Right atrium auricular region (tissue), 2 donors: ENCODE measurements around the gene CCDC136. TPM values are rescaled to one million over a fixed set of nuclear protein-coding genes. Genes with fewer than 3 reads are reported as not detected.

Experiments used
- DNase-seq: peaks from one replicate; pipeline ENCODE4 v3.0.0-alpha.2; 2019; ENCODE audit warnings: low spot score
- H3K27ac ChIP-seq, 2 donors: fragments of 200-600 bp; sonication (generic); 1 replicate in 1 of 2; 2 replicates in 1 of 2; pipeline ENCODE4 v1.5.1; 2016 to 2019
- H3K27me3 ChIP-seq, 2 donors: fragments of 200-600 bp; sonication (generic); one replicate each; pipeline versions ENCODE4 v1.5.1 to v1.6.0; 2017 to 2019
- H3K36me3 ChIP-seq: fragments of 200-600 bp; sonication (generic); one replicate; pipeline ENCODE4 v1.5.1; 2016
- H3K4me1 ChIP-seq, 2 donors: fragments of 200-600 bp; sonication (generic); one replicate each; pipeline versions ENCODE4 v1.5.1 to v1.6.0; 2017 to 2019
- H3K4me3 ChIP-seq, 2 donors: fragments of 200-600 bp; sonication (generic); 1 replicate in 1 of 2; 2 replicates in 1 of 2; pipeline ENCODE4 v1.5.1; 2017 to 2019; ENCODE audit warnings: mild to moderate bottlenecking in 1 of 2, moderate library complexity in 1 of 2
- H3K9me3 ChIP-seq, 2 donors: fragments of 200-600 bp; sonication (generic); one replicate each; pipeline ENCODE4 v1.5.1; 2019
- CTCF ChIP-seq, 2 donors: fragments of 200-600 bp; sonication (generic); IDR thresholded peaks; one replicate each; pipeline ENCODE4 v1.5.1; 2019; ENCODE audit warnings: antibody characterized with exemption in 2 of 2
- total RNA-seq, 2 donors: library from RNA; depleted of rRNA; stranded (reverse); fragments of >200 nt; gene quantifications; one replicate each; pipeline ENCODE4 v1.1.0, GENCODE V29; 2016

The CCDC136 gene
- total RNA-seq, 2 donors from 2014 or later, result 2.6 to 8.5 TPM

DNA sequence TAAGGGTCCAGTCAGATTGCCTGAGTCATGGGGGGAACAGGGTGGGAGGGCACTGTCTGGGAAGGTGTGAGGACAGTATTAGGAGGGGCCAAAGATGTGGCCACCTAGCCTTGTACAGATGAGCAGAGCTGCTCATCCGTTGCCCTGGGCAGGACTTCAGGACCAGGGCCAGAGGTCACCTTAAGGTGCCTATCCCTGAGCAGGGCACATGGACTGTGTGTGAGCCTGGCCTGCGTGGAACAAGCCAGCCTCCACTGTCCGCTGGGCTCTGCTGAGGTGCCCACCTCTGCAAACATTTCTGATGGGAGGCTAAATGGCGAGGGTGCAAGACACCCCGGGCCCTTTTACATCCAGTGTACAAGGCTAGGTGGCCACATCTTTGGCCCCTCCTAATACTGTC is 12.8 kb upstream of the CCDC136 start:
- peaks cover 0 to 6% of the 10 kb centered on the region in 2 donors for H3K4me1 ChIP-seq
- no peak for DNase-seq
- peaks cover 0 to 8% of the 10 kb centered on the region in 2 donors for H3K9me3 ChIP-seq
- no peak for TF ChIP-seq CTCF (IDR thresholded peaks at IDR 0.05)
- H3K36me3 ChIP-seq, result no peaks in the 10 kb centered on the region
- H3K27ac ChIP-seq, result no peak overlapping the region
- H3K27me3 ChIP-seq, result no peaks in the 10 kb centered on the region
- H3K4me3 ChIP-seq, result no peak overlapping the region

GRCh38 chr7:128781126-128781525 is 10.6 kb upstream of the CCDC136 start:
- no peak overlapping the region for H3K4me3 ChIP-seq
- peaks cover 0 to 6% of the 10 kb centered on the region in 2 donors for H3K4me1 ChIP-seq
- TF ChIP-seq CTCF (IDR thresholded peaks at IDR 0.05), result no peak
- H3K36me3 ChIP-seq, result no peaks in the 10 kb centered on the region
- H3K27me3 ChIP-seq, result no peaks in the 10 kb centered on the region
- peak overlapping the region in 1 of 2 donors; percentile 5 for H3K27ac ChIP-seq
- DNase-seq, result no peak
- peaks cover 0 to 8% of the 10 kb centered on the region in 2 donors for H3K9me3 ChIP-seq

- no peak overlapping the region for H3K27ac ChIP-seq
- no peak for TF ChIP-seq CTCF (IDR thresholded peaks at IDR 0.05)
- DNase-seq, result no peak
Measured at GRCh38 chr7:128781851-128782250, 9.9 kb upstream of the CCDC136 start.

GRCh38 chr7:128783143-128783861 is 8.5 kb upstream of the CCDC136 start:
- no peak overlapping the region for H3K4me3 ChIP-seq
- no peak for TF ChIP-seq CTCF (IDR thresholded peaks at IDR 0.05)
- no peaks in the 10 kb centered on the region for H3K27me3 ChIP-seq
- no peaks in the 10 kb centered on the region for H3K9me3 ChIP-seq
- peak overlapping the region in 1 of 2 donors; percentile 23 for H3K27ac ChIP-seq
- no peak for DNase-seq
- H3K36me3 ChIP-seq, result no peaks in the 10 kb centered on the region
- peaks cover 0 to 6% of the 10 kb centered on the region in 2 donors for H3K4me1 ChIP-seq

More at GRCh38 chr7:128781851-128782250, 9.9 kb upstream of the CCDC136 start:
- peaks cover 0 to 6% of the 10 kb centered on the region in 2 donors for H3K4me1 ChIP-seq
- no peak overlapping the region for H3K4me3 ChIP-seq
- H3K27me3 ChIP-seq, result no peaks in the 10 kb centered on the region
- H3K36me3 ChIP-seq, result no peaks in the 10 kb centered on the region
- peaks cover 0 to 8% of the 10 kb centered on the region in 2 donors for H3K9me3 ChIP-seq

DNA sequence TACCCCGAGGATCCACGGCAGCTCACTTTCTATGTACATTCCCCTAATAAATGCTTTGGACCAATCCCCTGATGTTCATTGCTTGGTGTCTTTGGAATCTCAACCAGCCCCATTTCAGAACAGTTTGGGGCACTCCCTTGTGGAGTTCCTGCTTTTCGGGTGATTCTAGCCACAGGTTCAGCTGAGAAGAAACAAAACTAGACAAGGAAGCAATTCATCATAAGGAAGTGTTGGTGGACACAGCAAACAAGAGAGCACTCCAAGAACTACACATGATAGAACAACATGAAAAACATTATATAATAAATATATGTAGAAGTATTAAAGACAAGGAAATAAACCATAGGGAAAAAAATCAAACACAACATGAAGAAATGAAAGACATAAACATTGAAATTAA is 6.0 kb upstream of the CCDC136 start:
- no peak for DNase-seq
- no peak overlapping the region for H3K27ac ChIP-seq

More for the DNA sequence above, 6.0 kb upstream of the CCDC136 start:
- H3K36me3 ChIP-seq, result no peaks in the 10 kb centered on the region
- H3K4me1 ChIP-seq, result peaks cover 0 to 12% of the 10 kb centered on the region in 2 donors
- H3K4me3 ChIP-seq, result no peak overlapping the region
- H3K9me3 ChIP-seq, result no peaks in the 10 kb centered on the region
- TF ChIP-seq CTCF (IDR thresholded peaks at IDR 0.05), result no peak
- no peaks in the 10 kb centered on the region for H3K27me3 ChIP-seq
